CMK (cell line): Measurements from ENCODE around the gene WDR55.
"Not testable (repeated sequence)": the region's sequence is repeated elsewhere in the genome, so short reads cannot be mapped to it uniquely, and the experiment has no call there.

Experiments used
- DNase-seq: peaks from one replicate; pipeline ENCODE4 v3.0.0-alpha.2; 2010; ENCODE audit warnings: low read depth

Gene WDR55

GRCh38 chr5:140711794-140712193, 47.1 kb downstream of the WDR55 start:
- no peak for DNase-seq

- DNase-seq, result no peak
Observed at GRCh38 chr5:140713562-140714094, 48.9 kb downstream of the WDR55 start.

GRCh38 chr5:140716238-140716637, 51.5 kb downstream of the WDR55 start:
- DNase-seq, result not testable (repeated sequence)

- no peak for DNase-seq
Observed at GRCh38 chr5:140718266-140718592, 53.5 kb downstream of the WDR55 start.

GRCh38 chr5:140720738-140721137, 56.0 kb downstream of the WDR55 start:
- DNase-seq, result not testable (repeated sequence)

- not testable (repeated sequence) for DNase-seq
Observed at GRCh38 chr5:140721395-140721794, 56.7 kb downstream of the WDR55 start.
